Pulmonary artery endothelial cell (primary cell): ENCODE data around the gene NHLRC4. TPM values are rescaled to one million over a fixed set of nuclear protein-coding genes. Genes with fewer than 3 reads are reported as not detected.

Experiments used
- DNase-seq: peaks from one replicate; pipeline ENCODE4 v3.0.0-alpha.2; 2011; ENCODE audit warnings: low read depth, low spot score
- total RNA-seq: library from RNA; depleted of rRNA; stranded (reverse); fragments of >200 nt; gene quantifications from 2 replicates; pipeline ENCODE4 v1.2.3, GENCODE V29; 2014

Gene NHLRC4
- total RNA-seq, 1 donor from 2014 or later = 2.1 TPM

GRCh38 chr16:565419-566330, 1.1 kb upstream of the NHLRC4 start:
- no peak for DNase-seq

- DNase-seq = no peak
Measured at GRCh38 chr16:567373-568256, 810 bp downstream of the NHLRC4 start.

GRCh38 chr16:568401-569258, 1.8 kb downstream of the NHLRC4 start:
- no peak for DNase-seq

- no peak for DNase-seq
Measured at GRCh38 chr16:569445-570254, 2.8 kb downstream of the NHLRC4 start, which contains the start of gene PIGQ. Gene PIGQ (plus strand): TSS chr16:569968. CDS start chr16:574075, 4,107 bp downstream.

- DNase-seq = no peak
Measured at GRCh38 chr16:572865-573650, 6.3 kb downstream of the NHLRC4 start.

- no peak for DNase-seq
Measured at GRCh38 chr16:574021-574760, 7.4 kb downstream of the NHLRC4 start.

- no peak for DNase-seq
Measured at GRCh38 chr16:575354-576196, 8.8 kb downstream of the NHLRC4 start.

GRCh38 chr16:576197-576822, 9.5 kb downstream of the NHLRC4 start:
- no peak for DNase-seq

GRCh38 chr16:576823-577201, 10.0 kb downstream of the NHLRC4 start:
- no peak for DNase-seq

GRCh38 chr16:577796-578195, 11.0 kb downstream of the NHLRC4 start:
- DNase-seq = no peak

- DNase-seq = no peak
Measured at GRCh38 chr16:578232-578869, 11.5 kb downstream of the NHLRC4 start.

- peak; percentile 37 for DNase-seq
Measured at GRCh38 chr16:578870-579405, 12.1 kb downstream of the NHLRC4 start.

GRCh38 chr16:580141-580945, 13.5 kb downstream of the NHLRC4 start:
- DNase-seq = no peak

- no peak for DNase-seq
Measured at GRCh38 chr16:580946-581498, 14.2 kb downstream of the NHLRC4 start.

GRCh38 chr16:582218-582613, 15.4 kb downstream of the NHLRC4 start:
- no peak for DNase-seq
